Caco-2 (cell line): ENCODE results near the gene GLIS1. TPM values are rescaled to one million over a fixed set of nuclear protein-coding genes. Genes with fewer than 3 reads are reported as not detected.

Experiments used
- BruUV-seq: library from RNA; stranded (reverse); fragments of 400-500 nt; replicated peaks from 2 replicates; lab custom pipeline; 2021; lab: Mats Ljungman, UMichigan
- CTCF ChIA-PET: fragments of 300-600 bp; sonication (Branson Sonifier 250); formaldehyde crosslinking; loops from one replicate; lab custom pipeline; 2022; ENCODE audit warnings: antibody characterized with exemption; lab: Charles Lee
- POLR2A ChIA-PET: fragments of 300-600 bp; sonication (Branson Sonifier 250); formaldehyde crosslinking; loops from one replicate; lab custom pipeline; 2022; ENCODE audit warnings: antibody characterized with exemption; lab: Charles Lee
- DNase-seq, 2 experiments: peaks; one replicate each; pipeline versions ENCODE4 v3.0.0 to v3.0.0-alpha.2; 2020 to 2022
- H3K27me3 ChIP-seq: replicated peaks from 2 replicates; pipeline ENCODE4 v1.6.0; 2011; ENCODE audit warnings: low read length; ENCODE audit not compliant: control insufficient read depth, insufficient read depth
- H3K36me3 ChIP-seq: 2 replicates; pipeline ENCODE4 v1.5.1; 2011; ENCODE audit warnings: low read length; ENCODE audit not compliant: control insufficient read depth, insufficient read depth
- H3K4me1 ChIP-seq: fragments of 250-450 bp; sonication (Bioruptor Pico); 2 replicates; pipeline ENCODE4 v1.5.1; 2020; ENCODE audit warnings: mild to moderate bottlenecking
- H3K4me3 ChIP-seq: 2 replicates; pipeline ENCODE4 v1.5.1; 2011; ENCODE audit warnings: low read depth, mild to moderate bottlenecking, control low read depth, low read length
- H3K9me3 ChIP-seq: fragments of 250-450 bp; sonication (Bioruptor Pico); 2 replicates; pipeline ENCODE4 v1.5.1; 2020; ENCODE audit warnings: mild to moderate bottlenecking, moderate library complexity
- H3K27ac Mint-ChIP-seq: one replicate; pipeline ENCODE4 v1.8.0; 2022; ENCODE audit warnings: mixed read lengths; ENCODE audit not compliant: unreplicated experiment
- H3K27me3 Mint-ChIP-seq: one replicate; pipeline ENCODE4 v1.8.0; 2022; ENCODE audit warnings: mixed read lengths; ENCODE audit not compliant: insufficient read depth, unreplicated experiment
- H3K36me3 Mint-ChIP-seq: one replicate; pipeline ENCODE4 v1.8.0; 2022; ENCODE audit warnings: mild to moderate bottlenecking, mixed read lengths; ENCODE audit not compliant: insufficient read depth, unreplicated experiment
- H3K4me1 Mint-ChIP-seq: one replicate; pipeline ENCODE4 v1.8.0; 2022; ENCODE audit warnings: low read depth, mixed read lengths; ENCODE audit not compliant: unreplicated experiment
- H3K4me3 Mint-ChIP-seq: one replicate; pipeline ENCODE4 v1.8.0; 2022; ENCODE audit warnings: mild to moderate bottlenecking, moderate library complexity, mixed read lengths; ENCODE audit not compliant: unreplicated experiment
- H3K9me3 Mint-ChIP-seq: one replicate; pipeline ENCODE4 v1.8.0; 2022; ENCODE audit warnings: mixed read lengths; ENCODE audit not compliant: unreplicated experiment
- intact Hi-C: fragments of 100-400 bp; cut with micrococcal nuclease; formaldehyde crosslinking; loops from one replicate; pipeline ENCODE4 v1.10.0; 2022; ENCODE audit not compliant: unreplicated experiment
- total RNA-seq: library from RNA; stranded (reverse); gene quantifications from 2 replicates; pipeline ENCODE4 v1.2.3, GENCODE V29; 2022
- TF ChIP-seq, protein P1 (sequence below), 2 experiments: fragments of 200-600 bp in 1 of 2; IDR thresholded peaks; 1 replicate in 1 of 2; 2 replicates in 1 of 2; pipeline versions ENCODE4 v1.5.1 to v1.8.0; 2011 to 2022; ENCODE audit warnings: antibody characterized with exemption in 1 of 2, control low read depth in 1 of 2, inconsistent platforms in 1 of 2, low read depth in 1 of 2, low read length in 1 of 2, mild to moderate bottlenecking in 1 of 2, moderate library complexity in 1 of 2; ENCODE audit not compliant: insufficient read depth in 1 of 2, severe bottlenecking in 1 of 2, unreplicated experiment in 1 of 2

The GLIS1 gene
- total RNA-seq, 1 experiment from 2014 or later = not detected

DNA sequence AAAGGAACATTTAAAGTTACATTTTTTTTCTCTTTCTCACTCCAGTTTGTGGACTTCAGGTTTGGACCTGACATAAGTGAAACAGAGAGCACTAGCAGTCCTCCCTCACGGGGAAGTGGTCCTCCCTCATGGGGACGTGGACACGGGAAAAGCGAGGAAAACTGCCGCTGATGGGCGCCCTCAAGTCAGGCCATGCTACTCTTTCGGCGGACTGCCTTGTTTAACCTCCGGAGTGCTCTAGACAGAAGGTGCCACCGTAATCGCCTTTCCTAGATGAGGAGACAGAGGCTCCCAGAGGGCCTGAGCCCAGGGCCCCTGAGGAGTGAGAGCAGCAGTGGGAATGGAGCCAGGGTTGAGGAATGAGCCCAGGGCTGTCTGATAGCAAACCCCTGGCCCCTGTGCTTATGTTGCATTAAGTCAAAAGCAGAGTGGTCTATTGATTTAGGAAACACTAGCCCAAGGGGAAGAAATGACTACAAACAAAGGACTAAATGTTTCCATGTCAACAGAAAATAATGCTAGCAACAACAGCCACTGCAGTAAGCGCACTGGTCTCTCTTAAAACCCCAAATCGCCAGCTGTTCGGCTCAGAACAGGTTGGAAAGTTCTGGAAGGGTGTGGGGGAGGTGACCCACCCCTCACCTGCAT lies 195.7 kb downstream of the GLIS1 start:
- Histone ChIP-seq H3K9me3 (no peaks in the 10 kb centered on the region), H3K27me3 (no peaks in the 10 kb centered on the region), H3K4me3 (no peak overlapping the region), H3K4me1 (no peaks in the 10 kb centered on the region), H3K36me3 (no peaks in the 10 kb centered on the region)
- H3K4me1 Mint-ChIP-seq = no peaks in the 10 kb centered on the region
- intact Hi-C loops = no loop called here
- H3K27ac Mint-ChIP-seq = no peak overlapping the region
- BruUV-seq = no TSS peak
- H3K36me3 Mint-ChIP-seq = no peaks in the 10 kb centered on the region
- no peaks in the 10 kb centered on the region for H3K9me3 Mint-ChIP-seq
- POLR2A ChIA-PET = no interaction called here
- TF ChIP-seq, protein P1, sequence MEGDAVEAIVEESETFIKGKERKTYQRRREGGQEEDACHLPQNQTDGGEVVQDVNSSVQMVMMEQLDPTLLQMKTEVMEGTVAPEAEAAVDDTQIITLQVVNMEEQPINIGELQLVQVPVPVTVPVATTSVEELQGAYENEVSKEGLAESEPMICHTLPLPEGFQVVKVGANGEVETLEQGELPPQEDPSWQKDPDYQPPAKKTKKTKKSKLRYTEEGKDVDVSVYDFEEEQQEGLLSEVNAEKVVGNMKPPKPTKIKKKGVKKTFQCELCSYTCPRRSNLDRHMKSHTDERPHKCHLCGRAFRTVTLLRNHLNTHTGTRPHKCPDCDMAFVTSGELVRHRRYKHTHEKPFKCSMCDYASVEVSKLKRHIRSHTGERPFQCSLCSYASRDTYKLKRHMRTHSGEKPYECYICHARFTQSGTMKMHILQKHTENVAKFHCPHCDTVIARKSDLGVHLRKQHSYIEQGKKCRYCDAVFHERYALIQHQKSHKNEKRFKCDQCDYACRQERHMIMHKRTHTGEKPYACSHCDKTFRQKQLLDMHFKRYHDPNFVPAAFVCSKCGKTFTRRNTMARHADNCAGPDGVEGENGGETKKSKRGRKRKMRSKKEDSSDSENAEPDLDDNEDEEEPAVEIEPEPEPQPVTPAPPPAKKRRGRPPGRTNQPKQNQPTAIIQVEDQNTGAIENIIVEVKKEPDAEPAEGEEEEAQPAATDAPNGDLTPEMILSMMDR (IDR thresholded peaks at IDR 0.05; ENCODE audit: insufficient read depth in 1 of 2, low read depth in 1 of 2, low read length in 1 of 2, severe bottlenecking in 1 of 2, unreplicated experiment in 1 of 2) = no peak
- no peaks in the 10 kb centered on the region for H3K27me3 Mint-ChIP-seq
- CTCF ChIA-PET = no interaction called here
- no peak overlapping the region for H3K4me3 Mint-ChIP-seq
- DNase-seq = no peak

- H3K27ac Mint-ChIP-seq = no peak overlapping the region
- no peaks in the 10 kb centered on the region for H3K27me3 Mint-ChIP-seq
- ChIA-PET POLR2A (no interaction called here), CTCF (no interaction called here)
- H3K9me3 Mint-ChIP-seq = no peaks in the 10 kb centered on the region
- no peak overlapping the region for H3K4me3 ChIP-seq
- H3K4me1 ChIP-seq = no peaks in the 10 kb centered on the region
- H3K36me3 Mint-ChIP-seq = no peaks in the 10 kb centered on the region
- no peaks in the 10 kb centered on the region for H3K36me3 ChIP-seq
- no peak overlapping the region for H3K4me3 Mint-ChIP-seq
- H3K9me3 ChIP-seq = no peaks in the 10 kb centered on the region
- no peaks in the 10 kb centered on the region for H3K27me3 ChIP-seq
- H3K4me1 Mint-ChIP-seq = no peaks in the 10 kb centered on the region
- DNase-seq = no peak
- TF ChIP-seq, protein P1 (IDR thresholded peaks at IDR 0.05; ENCODE audit: insufficient read depth in 1 of 2, low read depth in 1 of 2, low read length in 1 of 2, severe bottlenecking in 1 of 2, unreplicated experiment in 1 of 2) = no peak
- BruUV-seq = no TSS peak
- intact Hi-C loops = no loop called here
These were observed 196.4 kb downstream of the GLIS1 start for GRCh38 chr1:53542551-53542950.

GRCh38 chr1:53541761-53542550 lies 197.0 kb downstream of the GLIS1 start:
- intact Hi-C loops = no loop called here
- no peak for DNase-seq
- Histone ChIP-seq H3K4me3 (no peak overlapping the region), H3K9me3 (no peaks in the 10 kb centered on the region), H3K4me1 (no peaks in the 10 kb centered on the region), H3K27me3 (no peaks in the 10 kb centered on the region), H3K36me3 (no peaks in the 10 kb centered on the region)
- Mint-ChIP-seq H3K9me3 (no peaks in the 10 kb centered on the region), H3K36me3 (no peaks in the 10 kb centered on the region), H3K27me3 (no peaks in the 10 kb centered on the region), H3K4me3 (no peak overlapping the region), H3K27ac (no peak overlapping the region), H3K4me1 (no peaks in the 10 kb centered on the region)
- no TSS peak for BruUV-seq
- ChIA-PET POLR2A (no interaction called here), CTCF (no interaction called here)
- TF ChIP-seq, protein P1 (IDR thresholded peaks at IDR 0.05; ENCODE audit: insufficient read depth in 1 of 2, low read depth in 1 of 2, low read length in 1 of 2, severe bottlenecking in 1 of 2, unreplicated experiment in 1 of 2) = no peak
